GM23338 (cell line): Measurements from ENCODE around the gene XPR1. TPM values are rescaled to one million over a fixed set of nuclear protein-coding genes. Genes with fewer than 3 reads are reported as not detected.

ENCODE experiments used
- ATAC-seq: fragments of 200-7000 bp; cut with Tn5 transposase; 3 replicates; pipeline ENCODE4 v1.9.1; 2020
- DNase-seq: peaks from one replicate; pipeline ENCODE4 v3.0.0-alpha.2; 2015; ENCODE audit warnings: low spot score
- H2AFZ ChIP-seq: fragments of 200-600 bp; sonication (generic); 2 replicates; pipeline ENCODE4 v1.8.0; 2016; ENCODE audit warnings: antibody characterized with exemption, mild to moderate bottlenecking, moderate library complexity
- H3F3A ChIP-seq: fragments of 200-600 bp; sonication (generic); replicated peaks from 2 replicates; pipeline ENCODE4 v1.8.0; 2017; ENCODE audit warnings: antibody characterized with exemption, mixed run types, low read depth
- H3K27ac ChIP-seq: fragments of 200-600 bp; sonication (generic); 2 replicates; pipeline ENCODE4 v1.6.1; 2016; ENCODE audit warnings: low read depth
- H3K27me3 ChIP-seq: fragments of 200-600 bp; sonication (generic); 2 replicates; pipeline ENCODE4 v1.8.0; 2016; ENCODE audit warnings: mild to moderate bottlenecking, mixed run types, moderate library complexity; ENCODE audit not compliant: insufficient read depth
- H3K36me3 ChIP-seq: fragments of 200-600 bp; sonication (generic); 2 replicates; pipeline ENCODE4 v1.8.0; 2016; ENCODE audit warnings: mild to moderate bottlenecking; ENCODE audit not compliant: insufficient read depth
- H3K4me1 ChIP-seq: fragments of 200-600 bp; sonication (generic); 2 replicates; pipeline ENCODE4 v1.8.0; 2016; ENCODE audit warnings: mild to moderate bottlenecking, moderate library complexity; ENCODE audit not compliant: insufficient read depth
- H3K4me2 ChIP-seq: fragments of 200-600 bp; sonication (generic); 2 replicates; pipeline ENCODE4 v1.7.1; 2017; ENCODE audit warnings: mixed run types
- H3K4me3 ChIP-seq: fragments of 200-600 bp; sonication (generic); 2 replicates; pipeline ENCODE4 v1.6.1; 2016; ENCODE audit warnings: mixed run types
- H3K79me2 ChIP-seq: fragments of 200-600 bp; sonication (generic); replicated peaks from 2 replicates; pipeline ENCODE4 v1.8.0; 2017; ENCODE audit warnings: mild to moderate bottlenecking; ENCODE audit not compliant: insufficient read depth
- H3K9me2 ChIP-seq: fragments of 200-600 bp; sonication (generic); 2 replicates; pipeline ENCODE4 v1.8.0; 2017; ENCODE audit not compliant: insufficient read depth
- H4K20me1 ChIP-seq: fragments of 200-600 bp; sonication (generic); replicated peaks from 2 replicates; pipeline ENCODE4 v1.8.0; 2017; ENCODE audit warnings: mild to moderate bottlenecking; ENCODE audit not compliant: insufficient read depth
- H3K27ac Mint-ChIP-seq: 2 replicates; pipeline ENCODE4 v1.8.0; 2020; ENCODE audit warnings: inconsistent platforms, mild to moderate bottlenecking, moderate library complexity, mixed read lengths
- H3K27me3 Mint-ChIP-seq: 3 replicates; pipeline ENCODE4 v1.8.0; 2022; ENCODE audit warnings: low read depth, mild to moderate bottlenecking, moderate library complexity, mixed read lengths, inconsistent platforms; ENCODE audit not compliant: insufficient read depth, poor library complexity
- H3K36me3 Mint-ChIP-seq: 3 replicates; pipeline ENCODE4 v1.8.0; 2021; ENCODE audit warnings: low read depth, mild to moderate bottlenecking, inconsistent platforms, moderate library complexity, mixed read lengths
- H3K4me1 Mint-ChIP-seq: 3 replicates; pipeline ENCODE4 v1.8.0; 2020; ENCODE audit warnings: mild to moderate bottlenecking, inconsistent platforms, mixed read lengths
- H3K4me3 Mint-ChIP-seq: 3 replicates; pipeline ENCODE4 v1.8.0; 2021; ENCODE audit warnings: moderate library complexity, mild to moderate bottlenecking, inconsistent platforms, mixed read lengths
- H3K9me3 Mint-ChIP-seq: 3 replicates; pipeline ENCODE4 v1.8.0; 2020; ENCODE audit warnings: moderate library complexity, mild to moderate bottlenecking, inconsistent platforms, mixed read lengths
- CREB1 ChIP-seq: fragments of 250-450 bp; sonication (Bioruptor Pico); IDR thresholded peaks from 2 replicates; pipeline ENCODE4 v1.5.0; 2020; ENCODE audit warnings: low read depth, mild to moderate bottlenecking, moderate library complexity
- EZH2 ChIP-seq: fragments of 200-600 bp; sonication (generic); IDR thresholded peaks from one replicate; pipeline ENCODE4 v1.8.0; 2017; ENCODE audit warnings: antibody characterized with exemption, mild to moderate bottlenecking, low read depth; ENCODE audit not compliant: unreplicated experiment
- NANOG ChIP-seq: IDR thresholded peaks from 2 replicates; pipeline ENCODE4 v1.6.1; 2016; ENCODE audit warnings: antibody characterized with exemption, borderline replicate concordance
- REST ChIP-seq: IDR thresholded peaks from one replicate; pipeline ENCODE4 v1.6.1; 2018; ENCODE audit warnings: antibody characterized with exemption; ENCODE audit not compliant: unreplicated experiment
- ZNF114 ChIP-seq: fragments of 250-450 bp; sonication (Bioruptor Pico); IDR thresholded peaks from 2 replicates; pipeline ENCODE4 v1.5.0; 2020; ENCODE audit warnings: mild to moderate bottlenecking, moderate library complexity
- ZNF331 ChIP-seq: fragments of 250-450 bp; sonication (Bioruptor Pico); IDR thresholded peaks from 2 replicates; pipeline ENCODE4 v1.5.0; 2020; ENCODE audit warnings: low read depth, mild to moderate bottlenecking, moderate library complexity
- polyA plus RNA-seq: library from polyadenylated mRNA; unstranded; fragments of >200 nt; fragmentation: Nextera tagmentation; extraction: Ambion mirVana; gene quantifications from 2 replicates; pipeline ENCODE4 v1.2.1, GENCODE V29; 2016
- total RNA-seq: library from RNA; depleted of rRNA; stranded (reverse); fragments of >200 nt; shearing (Covaris generic); gene quantifications from 2 replicates; pipeline ENCODE4 v1.2.3, GENCODE V29; 2014

The XPR1 gene
- total and polyA plus RNA-seq, 2 experiments from 2014 or later = 9.3 to 38.1 TPM

- TF ChIP-seq ZNF331 (CRISPR knock-in tag) = no peak
- Mint-ChIP-seq H3K27ac (no peak overlapping the region; the same call in 1 of the 2 replicates), H3K4me3 (no peak overlapping the region), H3K27me3 (no peaks in the 10 kb centered on the region), H3K36me3 (no peaks in the 10 kb centered on the region), H3K4me1 (peaks cover 30% of the 10 kb centered on the region), H3K9me3 (no peaks in the 10 kb centered on the region)
- Histone ChIP-seq H3K79me2 (no peaks in the 10 kb centered on the region), H2AFZ (no peak overlapping the region), H3K4me3 (no peak overlapping the region), H3K36me3 (no peaks in the 10 kb centered on the region), H3F3A (no peaks in the 10 kb centered on the region), H3K9me2 (no peaks in the 10 kb centered on the region), H3K4me1 (peaks cover 22% of the 10 kb centered on the region; the same call in 1 of the 2 replicates), H4K20me1 (no peaks in the 10 kb centered on the region), H3K4me2 (no peak overlapping the region), H3K27ac (no peak overlapping the region), H3K27me3 (no peaks in the 10 kb centered on the region)
- no peak for ATAC-seq
- no peak for DNase-seq
Measured at GRCh38 chr1:180851995-180852887, 220.4 kb downstream of the XPR1 start.

- no peak overlapping the region for H2AFZ ChIP-seq
- H3K27ac Mint-ChIP-seq = no peak overlapping the region
- no peaks in the 10 kb centered on the region for H3K27me3 ChIP-seq
- no peak; the same call in 1 of the 3 replicates for ATAC-seq
- H3K27ac ChIP-seq = 0 out of 2 replicates have a peak overlapping the region, but pooled peaks have one; percentile 4
- H3K36me3 ChIP-seq = no peaks in the 10 kb centered on the region
- no peaks in the 10 kb centered on the region for H3K36me3 Mint-ChIP-seq
- no peak for DNase-seq
- H3K27me3 Mint-ChIP-seq = no peaks in the 10 kb centered on the region
- no peaks in the 10 kb centered on the region for H3K79me2 ChIP-seq
- peaks cover 22% of the 10 kb centered on the region; the same call in 1 of the 2 replicates for H3K4me1 ChIP-seq
- no peak overlapping the region for H3K4me2 ChIP-seq
- H3K9me2 ChIP-seq = no peaks in the 10 kb centered on the region
- no peak for TF ChIP-seq EZH2
- no peak for TF ChIP-seq ZNF114 (CRISPR knock-in tag)
- no peak for TF ChIP-seq NANOG
- H3K4me3 ChIP-seq = no peak overlapping the region
- H3K4me3 Mint-ChIP-seq = no peak overlapping the region
- H3K9me3 Mint-ChIP-seq = no peaks in the 10 kb centered on the region
- no peaks in the 10 kb centered on the region for H4K20me1 ChIP-seq
- H3F3A ChIP-seq = no peaks in the 10 kb centered on the region
- peaks cover 30% of the 10 kb centered on the region for H3K4me1 Mint-ChIP-seq
Measured at GRCh38 chr1:180854001-180854400, 222.2 kb downstream of the XPR1 start.

GRCh38 chr1:180854456-180854855 lies 222.6 kb downstream of the XPR1 start:
- peaks cover 22% of the 10 kb centered on the region; the same call in 1 of the 2 replicates for H3K4me1 ChIP-seq
- peak; percentile 67 for ATAC-seq
- Mint-ChIP-seq H3K4me1 (peaks cover 30% of the 10 kb centered on the region), H3K4me3 (no peak overlapping the region), H3K27ac (peak overlapping the region; percentile 12; the same call in 1 of the 2 replicates), H3K27me3 (no peaks in the 10 kb centered on the region), H3K9me3 (no peaks in the 10 kb centered on the region), H3K36me3 (no peaks in the 10 kb centered on the region)
- H3K36me3 ChIP-seq = no peaks in the 10 kb centered on the region
- no peaks in the 10 kb centered on the region for H4K20me1 ChIP-seq
- no peak overlapping the region for H3K4me2 ChIP-seq
- no peak for DNase-seq
- H3K27me3 ChIP-seq = no peaks in the 10 kb centered on the region
- H3K27ac ChIP-seq = 0 out of 2 replicates have a peak overlapping the region, but pooled peaks have one; percentile 4
- no peaks in the 10 kb centered on the region for H3K9me2 ChIP-seq
- H3K79me2 ChIP-seq = no peaks in the 10 kb centered on the region
- H3K4me3 ChIP-seq = no peak overlapping the region
- H2AFZ ChIP-seq = no peak overlapping the region
- H3F3A ChIP-seq = no peaks in the 10 kb centered on the region
- TF ChIP-seq CREB1 (CRISPR knock-in tag) (no peak), NANOG (no peak), EZH2 (no peak), REST (no peak)
